OCI-LY1 (cell line): Measurements from ENCODE around the gene DLEU7.

ENCODE experiments used
- H2AFZ ChIP-seq: fragments of 200-600 bp; sonication (generic), shearing (Covaris generic); 2 replicates; pipeline ENCODE4 v1.6.0; 2014; ENCODE audit warnings: antibody characterized with exemption, mild to moderate bottlenecking, low read length
- H3F3A ChIP-seq: fragments of 200-600 bp; sonication (generic), shearing (Covaris generic); 2 replicates; pipeline ENCODE4 v1.6.0; 2014; ENCODE audit warnings: mild to moderate bottlenecking, antibody characterized with exemption, low read length, moderate library complexity; ENCODE audit not compliant: insufficient read depth
- H3K27ac ChIP-seq: fragments of 200-600 bp; sonication (generic); 2 replicates; pipeline ENCODE4 v1.5.1; 2014; ENCODE audit warnings: low read length, mixed run types, mild to moderate bottlenecking, low read depth; ENCODE audit not compliant: poor library complexity, severe bottlenecking
- H3K27me3 ChIP-seq: fragments of 200-600 bp; sonication (generic); 2 replicates; pipeline ENCODE4 v1.6.0; 2014; ENCODE audit warnings: antibody characterized with exemption, mild to moderate bottlenecking, low read length, moderate library complexity; ENCODE audit not compliant: insufficient read depth
- H3K36me3 ChIP-seq: fragments of 200-600 bp; sonication (generic); 2 replicates; pipeline ENCODE4 v1.6.1; 2014; ENCODE audit warnings: mild to moderate bottlenecking, antibody characterized with exemption, low read length, moderate library complexity, mixed read lengths; ENCODE audit not compliant: insufficient read depth
- H3K4me1 ChIP-seq: fragments of 200-600 bp; sonication (generic); 2 replicates; pipeline ENCODE4 v1.5.1; 2014; ENCODE audit warnings: mild to moderate bottlenecking, low read length, moderate library complexity; ENCODE audit not compliant: insufficient read depth, severe bottlenecking
- H3K4me2 ChIP-seq: fragments of 200-600 bp; sonication (generic), shearing (Covaris generic); 2 replicates; pipeline ENCODE4 v1.6.1; 2014; ENCODE audit warnings: low read length
- H3K4me3 ChIP-seq: fragments of 200-600 bp; sonication (generic); 2 replicates; pipeline ENCODE4 v1.5.1; 2014; ENCODE audit warnings: low read length, low read depth, mild to moderate bottlenecking, mixed read lengths; ENCODE audit not compliant: poor library complexity, severe bottlenecking
- H3K79me2 ChIP-seq: fragments of 200-600 bp; shearing (Covaris generic); 2 replicates; pipeline ENCODE4 v1.6.1; 2016; ENCODE audit warnings: mixed run types, low read length, mixed read lengths; ENCODE audit not compliant: insufficient read depth
- H3K9ac ChIP-seq: fragments of 200-600 bp; sonication (generic), shearing (Covaris generic); 2 replicates; pipeline ENCODE4 v1.6.1; 2014; ENCODE audit warnings: mild to moderate bottlenecking, low read length, mixed read lengths
- H3K9me2 ChIP-seq: fragments of 200-600 bp; sonication (generic), shearing (Covaris generic); 2 replicates; pipeline ENCODE4 v1.6.1; 2014; ENCODE audit warnings: low read depth, mild to moderate bottlenecking, low read length, mixed read lengths
- H3K9me3 ChIP-seq: fragments of 200-600 bp; shearing (Covaris generic); 2 replicates; pipeline ENCODE4 v1.6.1; 2014; ENCODE audit warnings: low read length, mixed read lengths
- H4K20me1 ChIP-seq: fragments of 200-600 bp; sonication (generic), shearing (Covaris generic); 2 replicates; pipeline ENCODE4 v1.6.0; 2016; ENCODE audit warnings: mild to moderate bottlenecking, low read length; ENCODE audit not compliant: insufficient read depth
- CTCF ChIP-seq: fragments of 200-600 bp; sonication (generic), shearing (Covaris generic); IDR thresholded peaks from 2 replicates; pipeline ENCODE4 v1.5.1; 2017; ENCODE audit warnings: mild to moderate bottlenecking, antibody characterized with exemption, low read length, moderate library complexity, mixed read lengths
- EZH2 ChIP-seq: fragments of 200-600 bp; sonication (generic), shearing (Covaris generic); IDR thresholded peaks from 2 replicates; pipeline ENCODE4 v1.8.0; 2017; ENCODE audit warnings: borderline replicate concordance, mixed run types, mild to moderate bottlenecking, antibody characterized with exemption, low read length, moderate library complexity, mixed read lengths

DLEU7 gene

GRCh38 chr13:50850445-50850844, 7.0 kb upstream of the DLEU7 start:
- no peaks in the 10 kb centered on the region for H3F3A ChIP-seq
- TF ChIP-seq EZH2 (no peak), CTCF (no peak)
- H3K9ac ChIP-seq, result no peak overlapping the region
- no peaks in the 10 kb centered on the region for H3K27me3 ChIP-seq
- peaks cover 11% of the 10 kb centered on the region for H3K4me1 ChIP-seq
- H3K9me3 ChIP-seq, result no peaks in the 10 kb centered on the region
- no peak overlapping the region for H3K4me3 ChIP-seq
- no peak overlapping the region for H2AFZ ChIP-seq
- no peaks in the 10 kb centered on the region for H3K9me2 ChIP-seq
- H3K27ac ChIP-seq, result no peak overlapping the region
- H4K20me1 ChIP-seq, result no peaks in the 10 kb centered on the region
- no peaks in the 10 kb centered on the region for H3K79me2 ChIP-seq
- no peak overlapping the region for H3K4me2 ChIP-seq
- H3K36me3 ChIP-seq, result no peaks in the 10 kb centered on the region

- H3K36me3 ChIP-seq, result no peaks in the 10 kb centered on the region
- no peaks in the 10 kb centered on the region for H3K9me3 ChIP-seq
- H3K27ac ChIP-seq, result no peak overlapping the region
- H3K79me2 ChIP-seq, result no peaks in the 10 kb centered on the region
- H3K4me3 ChIP-seq, result no peak overlapping the region
- TF ChIP-seq EZH2, result no peak
- TF ChIP-seq CTCF, result no peak
- H3K9ac ChIP-seq, result no peak overlapping the region
- no peaks in the 10 kb centered on the region for H4K20me1 ChIP-seq
- no peak overlapping the region for H2AFZ ChIP-seq
- no peak overlapping the region for H3K4me2 ChIP-seq
- no peaks in the 10 kb centered on the region for H3K9me2 ChIP-seq
- peaks cover 11% of the 10 kb centered on the region for H3K4me1 ChIP-seq
- H3K27me3 ChIP-seq, result no peaks in the 10 kb centered on the region
- H3F3A ChIP-seq, result no peaks in the 10 kb centered on the region
Observed at GRCh38 chr13:50847501-50847900, 4.0 kb upstream of the DLEU7 start.

GRCh38 chr13:50846861-50847475, 3.5 kb upstream of the DLEU7 start:
- no peaks in the 10 kb centered on the region for H3K9me2 ChIP-seq
- no peaks in the 10 kb centered on the region for H3K36me3 ChIP-seq
- TF ChIP-seq CTCF (no peak), EZH2 (no peak)
- no peaks in the 10 kb centered on the region for H3K9me3 ChIP-seq
- H3K79me2 ChIP-seq, result no peaks in the 10 kb centered on the region
- peak overlapping the region; percentile 83; the same call in 1 of the 2 replicates for H2AFZ ChIP-seq
- H3F3A ChIP-seq, result no peaks in the 10 kb centered on the region
- no peaks in the 10 kb centered on the region for H3K27me3 ChIP-seq
- no peaks in the 10 kb centered on the region for H4K20me1 ChIP-seq
- no peak overlapping the region for H3K4me3 ChIP-seq
- no peak overlapping the region for H3K9ac ChIP-seq
- no peak overlapping the region for H3K27ac ChIP-seq
- peaks cover 11% of the 10 kb centered on the region for H3K4me1 ChIP-seq
- H3K4me2 ChIP-seq, result 0 out of 2 replicates have a peak overlapping the region, but pooled peaks have one; percentile 10
